SU-DHL-6 (cell line): ENCODE results near the gene PALM.

Experiments used
- H2AFZ ChIP-seq: fragments of 200-600 bp; sonication (generic); 2 replicates; pipeline ENCODE4 v1.6.1; 2014; ENCODE audit warnings: low read depth, mild to moderate bottlenecking, moderate library complexity, mixed read lengths, antibody characterized with exemption, low read length; ENCODE audit not compliant: severe bottlenecking
- H3F3A ChIP-seq: fragments of 200-600 bp; shearing (Covaris generic); 2 replicates; pipeline ENCODE4 v1.6.0; 2016; ENCODE audit warnings: antibody characterized with exemption, mild to moderate bottlenecking; ENCODE audit not compliant: insufficient read depth
- H3K27ac ChIP-seq: fragments of 200-600 bp; sonication (generic); 2 replicates; pipeline ENCODE4 v1.5.1; 2016; ENCODE audit warnings: low read depth, mild to moderate bottlenecking, low read length, moderate library complexity, mixed read lengths
- H3K27me3 ChIP-seq: fragments of 200-600 bp; sonication (generic), shearing (Covaris generic); 2 replicates; pipeline ENCODE4 v1.6.0; 2014; ENCODE audit warnings: mild to moderate bottlenecking, low read length
- H3K36me3 ChIP-seq: fragments of 200-600 bp; sonication (generic); 2 replicates; pipeline ENCODE4 v1.6.1; 2014; ENCODE audit warnings: mild to moderate bottlenecking, low read length, mixed read lengths
- H3K4me2 ChIP-seq: fragments of 300-600, 200-600 bp; shearing (Covaris generic), sonication (generic); 2 replicates; pipeline ENCODE4 v1.6.0; 2014; ENCODE audit warnings: low read length, low read depth, mild to moderate bottlenecking; ENCODE audit not compliant: poor library complexity, severe bottlenecking
- H3K4me3 ChIP-seq: fragments of 200-600 bp; sonication (generic); 2 replicates; pipeline ENCODE4 v1.5.1; 2014; ENCODE audit warnings: antibody characterized with exemption, low read length, mild to moderate bottlenecking, mixed read lengths; ENCODE audit not compliant: insufficient read depth, poor library complexity, severe bottlenecking
- H3K79me2 ChIP-seq: fragments of 200-600 bp; sonication (generic); 2 replicates; pipeline ENCODE4 v1.6.1; 2014; ENCODE audit warnings: mild to moderate bottlenecking, low read length, moderate library complexity; ENCODE audit not compliant: insufficient read depth
- H3K9ac ChIP-seq: fragments of 200-600 bp; sonication (generic); 2 replicates; pipeline ENCODE4 v1.7.0; 2014; ENCODE audit warnings: mild to moderate bottlenecking, low read length
- H3K9me2 ChIP-seq: fragments of 200-600 bp; sonication (generic); replicated peaks from 2 replicates; pipeline ENCODE4 v1.6.1; 2014; ENCODE audit warnings: low read length; ENCODE audit not compliant: insufficient read depth
- H3K9me3 ChIP-seq: fragments of 200-600 bp; sonication (generic); 2 replicates; pipeline ENCODE4 v1.6.1; 2014; ENCODE audit warnings: low read length, mixed read lengths; ENCODE audit not compliant: insufficient read depth
- H4K20me1 ChIP-seq: fragments of 200-600 bp; sonication (generic); 2 replicates; pipeline ENCODE4 v1.6.1; 2014; ENCODE audit warnings: low read depth, mild to moderate bottlenecking, antibody characterized with exemption, low read length, moderate library complexity, mixed read lengths
- CTCF ChIP-seq: fragments of 200-600 bp; sonication (generic); IDR thresholded peaks from one replicate; pipeline ENCODE4 v1.5.1; 2017; ENCODE audit warnings: antibody characterized with exemption, mild to moderate bottlenecking, low read length, moderate library complexity; ENCODE audit not compliant: insufficient read depth, poor library complexity, severe bottlenecking
- EZH2phosphoT487 ChIP-seq: fragments of 200-600 bp; sonication (generic), shearing (Covaris generic); conservative IDR thresholded peaks from 2 replicates; pipeline ENCODE4 v1.6.1; 2018; ENCODE audit warnings: mild to moderate bottlenecking, antibody characterized with exemption, low read length, moderate library complexity, mixed read lengths

PALM gene

GRCh38 chr19:791007-791566 is 82.4 kb downstream of the PALM start:
- Histone ChIP-seq H3F3A (no peaks in the 10 kb centered on the region), H3K27me3 (no peaks in the 10 kb centered on the region), H3K4me3 (no peak overlapping the region), H3K9ac (no peak overlapping the region), H3K4me2 (no peak overlapping the region), H3K9me2 (no peaks in the 10 kb centered on the region), H3K36me3 (no peaks in the 10 kb centered on the region), H3K79me2 (no peaks in the 10 kb centered on the region), H2AFZ (no peak overlapping the region), H3K27ac (no peak overlapping the region), H3K9me3 (no peaks in the 10 kb centered on the region), H4K20me1 (no peaks in the 10 kb centered on the region)
- TF ChIP-seq CTCF = no peak

GRCh38 chr19:791567-792305 is 83.0 kb downstream of the PALM start:
- no peaks in the 10 kb centered on the region for H3K36me3 ChIP-seq
- H3K9me2 ChIP-seq = no peaks in the 10 kb centered on the region
- H3K27me3 ChIP-seq = no peaks in the 10 kb centered on the region
- H3K9me3 ChIP-seq = no peaks in the 10 kb centered on the region
- H3K9ac ChIP-seq = no peak overlapping the region
- H3K4me2 ChIP-seq = no peak overlapping the region
- H3K79me2 ChIP-seq = no peaks in the 10 kb centered on the region
- H4K20me1 ChIP-seq = no peaks in the 10 kb centered on the region
- no peak overlapping the region for H3K4me3 ChIP-seq
- no peak for TF ChIP-seq EZH2phosphoT487
- H3F3A ChIP-seq = no peaks in the 10 kb centered on the region
- no peak overlapping the region for H2AFZ ChIP-seq
- no peak overlapping the region for H3K27ac ChIP-seq

GRCh38 chr19:792306-792885 is 83.7 kb downstream of the PALM start:
- no peaks in the 10 kb centered on the region for H3K9me2 ChIP-seq
- no peaks in the 10 kb centered on the region for H3K79me2 ChIP-seq
- no peak overlapping the region for H3K4me2 ChIP-seq
- H3K4me3 ChIP-seq = no peak overlapping the region
- no peaks in the 10 kb centered on the region for H4K20me1 ChIP-seq
- H3K36me3 ChIP-seq = no peaks in the 10 kb centered on the region
- no peaks in the 10 kb centered on the region for H3F3A ChIP-seq
- H2AFZ ChIP-seq = no peak overlapping the region
- H3K27ac ChIP-seq = no peak overlapping the region
- no peak overlapping the region for H3K9ac ChIP-seq
- H3K27me3 ChIP-seq = no peaks in the 10 kb centered on the region
- no peak for TF ChIP-seq CTCF
- no peak for TF ChIP-seq EZH2phosphoT487
- H3K9me3 ChIP-seq = no peaks in the 10 kb centered on the region

GRCh38 chr19:793806-794205 is 85.1 kb downstream of the PALM start:
- Histone ChIP-seq H3K27me3 (no peaks in the 10 kb centered on the region), H3K4me2 (no peak overlapping the region), H3K79me2 (peaks cover 10% of the 10 kb centered on the region), H4K20me1 (no peaks in the 10 kb centered on the region), H3K9ac (no peak overlapping the region), H3K9me3 (no peaks in the 10 kb centered on the region), H3K27ac (no peak overlapping the region), H3F3A (no peaks in the 10 kb centered on the region), H3K9me2 (no peaks in the 10 kb centered on the region), H3K4me3 (no peak overlapping the region), H2AFZ (no peak overlapping the region), H3K36me3 (no peaks in the 10 kb centered on the region)
- TF ChIP-seq CTCF = no peak
- TF ChIP-seq EZH2phosphoT487 = no peak
